ENCODE measurements around the gene DELE1. TPM values are rescaled to one million over a fixed set of nuclear protein-coding genes. Genes with fewer than 3 reads are reported as not detected.

DELE1 gene
- total RNA-seq (124 and 134 TPM in 2 replicates), polyA plus RNA-seq (85.5 and 127 TPM in 2 replicates), polyA minus RNA-seq (71.5 and 99.7 TPM in 2 replicates)
- total RNA-seq (2013): 89.6 TPM

GRCh38 chr5:141923448-141924313, at the start of gene DELE1:
TSS of gene DELE1 (plus strand) at chr5:141923871. CDS start at chr5:141923942, 71 bp downstream.
- Mint-ChIP-seq H3K27ac (peak within 1 kb of the TSS; percentile 96), H3K4me3 (peak within 1 kb of the TSS; percentile 92), H3K27me3 (no peaks in the 10 kb centered on the region), H3K9me3 (ENCODE audit: insufficient read depth) (no peaks in the 10 kb centered on the region), H3K4me1 (peaks cover 20% of the 10 kb centered on the region)
- H3K9ac ChIP-seq (ENCODE audit: low read length): peak within 1 kb of the TSS; percentile 79
- peaks cover 12 to 18% of the 10 kb centered on the region in 2 donors for H3K4me1 ChIP-seq (ENCODE audit: control insufficient read depth in 2 of 2, insufficient read depth in 2 of 2, low read length in 2 of 2)
- ChIA-PET POLR2A (interaction anchor here (0.7 to 1.7 kb wide), 6 partner anchors 10 to 73 kb away, joined by 3 to 11 read pairs (median 4); partner anchors contain the start of gene RNF14), CTCF (interaction anchor here (0.8 to 3.3 kb wide), 9 partner anchors 9 to 359 kb away, joined by 3 to 26 read pairs (median 6); partner anchors contain the start of genes DIAPH1, PCDH1 and RNF14)
- intact Hi-C loops (cut with micrococcal nuclease): loop anchor here (1.0 to 5.0 kb wide), 10 partner anchors 9 to 601 kb away; partner anchors contain the start of genes FCHSD1, HDAC3, NDFIP1 and PCDH1
- H2AFZ ChIP-seq (ENCODE audit: insufficient read depth, low read depth, low read length, poor library complexity, severe bottlenecking): peak within 1 kb of the TSS; percentile 74
- H3K4me3 ChIP-seq (ENCODE audit: control extremely low read depth in 1 of 5, extremely low read depth in 1 of 5, insufficient read depth in 1 of 5, low read depth in 2 of 5, low read length in 4 of 5): peak within 1 kb of the TSS; percentile 63 to 92 (median 85)
- H3K36me3 ChIP-seq (replicated peaks in 1 of 2; ENCODE audit: control extremely low read depth in 1 of 2, control insufficient read depth in 1 of 2, extremely low read depth in 1 of 2, insufficient read depth in 2 of 2, low read length in 1 of 2): peaks cover 0 to 37% of the 10 kb centered on the region in 2 experiments
- peak; percentile 94 for DNase-seq
- ATAC-seq (ENCODE audit: low read depth): peak; percentile 94
- WGBS (ENCODE audit: insufficient coverage): under 1% methylated on average over 53 of the region's 53 CpGs
- H3K79me2 ChIP-seq (ENCODE audit: control insufficient read depth, insufficient read depth, low read length): peaks cover 32% of the 10 kb centered on the region
- H3K9me3 ChIP-seq (ENCODE audit: control extremely low read depth in 1 of 3, control insufficient read depth in 2 of 3, insufficient read depth in 1 of 3, low read length in 2 of 3): no peaks in the 10 kb centered on the region
- peaks cover 15% of the 10 kb centered on the region for H4K20me1 ChIP-seq (ENCODE audit: control insufficient read depth, insufficient read depth, low read length, poor library complexity, severe bottlenecking)
- peak within 1 kb of the TSS; percentile 93 for H3K4me2 ChIP-seq (replicated peaks; ENCODE audit: low read depth, low read length, poor library complexity, severe bottlenecking)
- TF ChIP-seq CTCF (IDR thresholded peaks at IDR 0.05) (no peak), EZH2 (IDR thresholded peaks at IDR 0.05; ENCODE audit: borderline replicate concordance, insufficient read depth, low read depth, low read length, poor library complexity, severe bottlenecking) (no peak)
- H3K27me3 ChIP-seq (replicated peaks in 1 of 4; ENCODE audit: control extremely low read depth in 1 of 4, control insufficient read depth in 3 of 4, insufficient read depth in 4 of 4, low read length in 3 of 4): no peaks in the 10 kb centered on the region
- peak within 1 kb of the TSS; percentile 95 to 98 for H3K27ac ChIP-seq (ENCODE audit: low read length in 2 of 2)

- H3K9me3 ChIP-seq (ENCODE audit: control extremely low read depth in 1 of 3, control insufficient read depth in 2 of 3, insufficient read depth in 1 of 3, low read length in 2 of 3): peaks cover 0 to 12% (median 0%) of the 10 kb centered on the region in 3 donors
- no peak overlapping the region for H3K27ac Mint-ChIP-seq
- H3K9me3 Mint-ChIP-seq (ENCODE audit: insufficient read depth): no peaks in the 10 kb centered on the region
- H3K4me3 ChIP-seq (ENCODE audit: control extremely low read depth in 1 of 5, extremely low read depth in 1 of 5, insufficient read depth in 1 of 5, low read depth in 2 of 5, low read length in 4 of 5): no peak overlapping the region
- no peaks in the 10 kb centered on the region for H3K79me2 ChIP-seq (ENCODE audit: control insufficient read depth, insufficient read depth, low read length)
- ChIA-PET CTCF (no interaction called here), POLR2A (no interaction called here)
- peaks cover 23% of the 10 kb centered on the region for H3K4me1 Mint-ChIP-seq
- peaks cover 74% of the 10 kb centered on the region for H3K27me3 Mint-ChIP-seq
- no peak overlapping the region for H3K27ac ChIP-seq (ENCODE audit: low read length in 2 of 2)
- H3K27me3 ChIP-seq (replicated peaks in 1 of 4; ENCODE audit: control extremely low read depth in 1 of 4, control insufficient read depth in 3 of 4, insufficient read depth in 4 of 4, low read length in 3 of 4): peaks cover 0 to 67% (median 30%) of the 10 kb centered on the region in 4 experiments
- H3K4me1 ChIP-seq (ENCODE audit: control insufficient read depth in 2 of 2, insufficient read depth in 2 of 2, low read length in 2 of 2): peaks cover 30 to 31% of the 10 kb centered on the region in 2 donors
- WGBS (ENCODE audit: insufficient coverage): 78% methylated on average over 2 of the region's 3 CpGs
- no peak for TF ChIP-seq EZH2 (IDR thresholded peaks at IDR 0.05; ENCODE audit: borderline replicate concordance, insufficient read depth, low read depth, low read length, poor library complexity, severe bottlenecking)
- TF ChIP-seq CTCF (IDR thresholded peaks at IDR 0.05): no peak
- no peak overlapping the region for H3K4me3 Mint-ChIP-seq
- ATAC-seq (ENCODE audit: low read depth): no peak
- peak; percentile 2 for DNase-seq
- no peaks in the 10 kb centered on the region for H3K36me3 ChIP-seq (replicated peaks in 1 of 2; ENCODE audit: control extremely low read depth in 1 of 2, control insufficient read depth in 1 of 2, extremely low read depth in 1 of 2, insufficient read depth in 2 of 2, low read length in 1 of 2)
- no peak overlapping the region for H3K9ac ChIP-seq (ENCODE audit: low read length)
- no peak overlapping the region for H2AFZ ChIP-seq (ENCODE audit: insufficient read depth, low read depth, low read length, poor library complexity, severe bottlenecking)
- intact Hi-C loops (cut with micrococcal nuclease): no loop called here
- H3K4me2 ChIP-seq (replicated peaks; ENCODE audit: low read depth, low read length, poor library complexity, severe bottlenecking): no peak overlapping the region
- peaks cover 5% of the 10 kb centered on the region for H4K20me1 ChIP-seq (ENCODE audit: control insufficient read depth, insufficient read depth, low read length, poor library complexity, severe bottlenecking)
Measured at GRCh38 chr5:141873933-141874261, 49.8 kb upstream of the DELE1 start.
